ENCODE measurements around the gene C1RL.
A peak's percentile ranks its signal among the peaks of the same experiment; 100 is the strongest.

The C1RL gene

GRCh38 chr12:7073946-7074345 is 35.1 kb downstream of the C1RL start:
- TF ChIP-seq, protein P1, sequence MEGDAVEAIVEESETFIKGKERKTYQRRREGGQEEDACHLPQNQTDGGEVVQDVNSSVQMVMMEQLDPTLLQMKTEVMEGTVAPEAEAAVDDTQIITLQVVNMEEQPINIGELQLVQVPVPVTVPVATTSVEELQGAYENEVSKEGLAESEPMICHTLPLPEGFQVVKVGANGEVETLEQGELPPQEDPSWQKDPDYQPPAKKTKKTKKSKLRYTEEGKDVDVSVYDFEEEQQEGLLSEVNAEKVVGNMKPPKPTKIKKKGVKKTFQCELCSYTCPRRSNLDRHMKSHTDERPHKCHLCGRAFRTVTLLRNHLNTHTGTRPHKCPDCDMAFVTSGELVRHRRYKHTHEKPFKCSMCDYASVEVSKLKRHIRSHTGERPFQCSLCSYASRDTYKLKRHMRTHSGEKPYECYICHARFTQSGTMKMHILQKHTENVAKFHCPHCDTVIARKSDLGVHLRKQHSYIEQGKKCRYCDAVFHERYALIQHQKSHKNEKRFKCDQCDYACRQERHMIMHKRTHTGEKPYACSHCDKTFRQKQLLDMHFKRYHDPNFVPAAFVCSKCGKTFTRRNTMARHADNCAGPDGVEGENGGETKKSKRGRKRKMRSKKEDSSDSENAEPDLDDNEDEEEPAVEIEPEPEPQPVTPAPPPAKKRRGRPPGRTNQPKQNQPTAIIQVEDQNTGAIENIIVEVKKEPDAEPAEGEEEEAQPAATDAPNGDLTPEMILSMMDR (IDR thresholded peaks at IDR 0.05; ENCODE audit: low read depth, low read length, missing control alignments), result no peak
- Histone ChIP-seq H3K4me3 (ENCODE audit: low read depth, low read length) (no peak overlapping the region), H3K27me3 (replicated peaks) (no peaks in the 10 kb centered on the region), H3K36me3 (replicated peaks) (no peaks in the 10 kb centered on the region), H3K27ac (no peak overlapping the region)
- in situ Hi-C loops (cut with HindIII; ENCODE audit: low pct_ligation_motif_present, low sequenced_read_pairs), result no loop called here
- DNase-seq, result no peak

DNA sequence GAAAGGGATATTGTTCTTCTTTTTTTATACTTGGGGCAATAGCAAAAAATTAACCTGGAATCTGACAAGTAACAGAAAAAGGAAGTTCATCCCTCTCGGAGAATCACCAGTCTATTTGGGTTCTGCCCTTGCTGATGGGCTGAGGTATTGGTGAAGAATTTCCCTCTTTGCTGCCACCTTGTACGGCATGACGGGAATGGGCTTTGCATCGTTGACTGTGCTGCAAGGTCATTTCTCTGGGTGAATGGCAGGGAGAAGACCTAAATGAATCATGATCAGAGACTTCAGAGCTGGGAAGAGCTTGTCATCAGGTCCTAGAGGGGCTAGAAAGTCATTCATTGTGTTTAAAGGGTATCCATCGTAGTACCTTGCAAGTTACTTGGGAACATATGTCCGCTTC is 36.5 kb downstream of the C1RL start:
- Histone ChIP-seq H3K27ac (no peak overlapping the region), H3K4me3 (ENCODE audit: low read depth, low read length) (no peak overlapping the region), H3K36me3 (replicated peaks) (no peaks in the 10 kb centered on the region), H3K27me3 (replicated peaks) (no peaks in the 10 kb centered on the region)
- TF ChIP-seq, protein P1 (IDR thresholded peaks at IDR 0.05; ENCODE audit: low read depth, low read length, missing control alignments), result no peak
- in situ Hi-C loops (cut with HindIII; ENCODE audit: low pct_ligation_motif_present, low sequenced_read_pairs), result no loop called here
- DNase-seq, result no peak

GRCh38 chr12:7072035-7072434 is 37.0 kb downstream of the C1RL start:
- TF ChIP-seq, protein P1 (IDR thresholded peaks at IDR 0.05; ENCODE audit: low read depth, low read length, missing control alignments), result no peak
- no peak overlapping the region for H3K27ac ChIP-seq
- in situ Hi-C loops (cut with HindIII; ENCODE audit: low pct_ligation_motif_present, low sequenced_read_pairs), result no loop called here
- no peaks in the 10 kb centered on the region for H3K36me3 ChIP-seq (replicated peaks)
- H3K4me3 ChIP-seq (ENCODE audit: low read depth, low read length), result no peak overlapping the region
- no peak for DNase-seq
- no peaks in the 10 kb centered on the region for H3K27me3 ChIP-seq (replicated peaks)

DNA sequence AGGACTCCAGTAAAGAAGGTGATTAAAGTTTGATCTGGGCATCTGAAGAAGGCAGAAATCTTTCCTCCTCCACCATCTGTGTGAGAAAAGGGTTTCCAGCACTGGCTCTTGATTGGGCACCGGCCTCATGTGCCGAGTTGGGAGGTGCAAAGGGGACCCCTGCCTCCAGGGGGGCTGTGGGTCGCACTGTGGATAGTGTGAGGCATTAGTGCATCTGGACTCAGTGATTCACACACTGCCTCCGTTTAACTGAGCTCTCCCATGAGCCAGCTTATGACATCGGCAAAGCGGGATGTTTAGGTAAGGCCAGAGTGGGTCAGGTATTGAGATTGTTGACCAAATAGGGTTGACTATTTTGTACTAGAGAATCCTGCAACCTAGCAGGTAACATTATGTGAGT is 39.6 kb downstream of the C1RL start:
- H3K27ac ChIP-seq, result no peak overlapping the region
- no peaks in the 10 kb centered on the region for H3K27me3 ChIP-seq (replicated peaks)
- no peak for DNase-seq
- no peak overlapping the region for H3K4me3 ChIP-seq (ENCODE audit: low read depth, low read length)
- TF ChIP-seq, protein P1 (IDR thresholded peaks at IDR 0.05; ENCODE audit: low read depth, low read length, missing control alignments), result no peak
- in situ Hi-C loops (cut with HindIII; ENCODE audit: low pct_ligation_motif_present, low sequenced_read_pairs), result no loop called here
- no peaks in the 10 kb centered on the region for H3K36me3 ChIP-seq (replicated peaks)

GRCh38 chr12:7068994-7069346 is 40.0 kb downstream of the C1RL start:
- no peak for DNase-seq
- H3K27ac ChIP-seq, result no peak overlapping the region
- no peaks in the 10 kb centered on the region for H3K36me3 ChIP-seq (replicated peaks)
- TF ChIP-seq, protein P1 (IDR thresholded peaks at IDR 0.05; ENCODE audit: low read depth, low read length, missing control alignments), result no peak
- no peak overlapping the region for H3K4me3 ChIP-seq (ENCODE audit: low read depth, low read length)
- no peaks in the 10 kb centered on the region for H3K27me3 ChIP-seq (replicated peaks)
- in situ Hi-C loops (cut with HindIII; ENCODE audit: low pct_ligation_motif_present, low sequenced_read_pairs), result no loop called here

GRCh38 chr12:7068240-7068993 is 40.6 kb downstream of the C1RL start:
- Histone ChIP-seq H3K36me3 (replicated peaks) (no peaks in the 10 kb centered on the region), H3K27ac (peak overlapping the region; percentile 23), H3K27me3 (replicated peaks) (no peaks in the 10 kb centered on the region), H3K4me3 (ENCODE audit: low read depth, low read length) (no peak overlapping the region)
- TF ChIP-seq, protein P1 (IDR thresholded peaks at IDR 0.05; ENCODE audit: low read depth, low read length, missing control alignments), result no peak
- in situ Hi-C loops (cut with HindIII; ENCODE audit: low pct_ligation_motif_present, low sequenced_read_pairs), result no loop called here
- DNase-seq, result peak; percentile 41

Measured in brain microvascular endothelial cell (primary cell).